Erythroblast (primary cell): ENCODE measurements around the gene BCDIN3D.

Source experiments
- GATA1 ChIP-seq: IDR thresholded peaks from 2 replicates; pipeline ENCODE4 v1.6.1; 2011; ENCODE audit warnings: low read depth, mild to moderate bottlenecking, control low read depth, low read length, moderate library complexity
- POLR2A ChIP-seq: IDR thresholded peaks from 2 replicates; pipeline ENCODE4 v1.6.1; 2011; ENCODE audit warnings: mild to moderate bottlenecking, low read length

GRCh38 chr12:49828133-49829091 is 14.5 kb downstream of the BCDIN3D start, which contains the start of gene NCKAP5L:
- no peak for TF ChIP-seq POLR2A
- TF ChIP-seq GATA1: no peak
